AG20443 (cell line): ENCODE results near the gene KIAA1755.
"Not testable (repeated sequence)": the region's sequence is repeated elsewhere in the genome, so short reads cannot be mapped to it uniquely, and the experiment has no call there.

Source experiments
- DNase-seq: peaks from one replicate; pipeline ENCODE4 v3.0.0; 2012; ENCODE audit warnings: low spot score, mixed read lengths

KIAA1755 gene

DNA sequence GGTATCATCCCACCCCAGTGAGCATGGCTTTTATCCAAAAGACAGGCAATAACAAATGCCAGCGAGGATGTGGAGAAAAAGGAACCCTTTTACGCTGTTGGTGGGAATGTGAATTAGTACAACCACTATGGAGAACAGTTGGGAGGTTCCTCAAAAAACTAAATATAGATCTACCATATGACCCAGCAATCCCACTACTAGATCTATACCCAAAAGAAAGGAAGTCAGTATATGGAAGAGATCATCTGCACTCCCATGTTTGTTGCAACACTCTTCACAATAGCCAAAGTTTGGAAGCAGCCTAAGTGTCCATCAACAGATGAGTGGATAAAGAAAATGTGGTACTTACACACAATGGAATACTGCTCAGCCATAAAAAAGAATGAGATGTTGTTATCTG, 5.9 kb upstream of the KIAA1755 start:
- no peak for DNase-seq

DNA sequence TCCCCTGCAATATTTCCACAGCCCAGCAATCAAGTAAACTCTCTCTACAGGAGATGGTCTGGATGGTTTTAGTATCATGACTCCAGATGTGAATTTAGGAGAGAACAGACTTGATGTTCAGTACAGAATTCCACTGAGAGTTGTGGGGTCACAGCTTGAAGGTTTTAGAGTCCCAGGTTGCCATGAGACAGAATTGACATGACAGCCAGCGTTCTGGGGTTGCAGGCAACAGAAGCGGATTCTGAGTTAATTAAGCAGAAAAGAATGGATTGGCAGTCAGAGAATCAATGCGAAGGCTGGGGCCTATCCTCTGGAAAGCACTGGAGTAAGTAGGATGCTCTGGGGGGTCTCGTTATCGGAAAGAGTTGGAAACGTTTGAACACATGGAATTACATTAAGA, 2.4 kb upstream of the KIAA1755 start:
- DNase-seq: no peak

DNA sequence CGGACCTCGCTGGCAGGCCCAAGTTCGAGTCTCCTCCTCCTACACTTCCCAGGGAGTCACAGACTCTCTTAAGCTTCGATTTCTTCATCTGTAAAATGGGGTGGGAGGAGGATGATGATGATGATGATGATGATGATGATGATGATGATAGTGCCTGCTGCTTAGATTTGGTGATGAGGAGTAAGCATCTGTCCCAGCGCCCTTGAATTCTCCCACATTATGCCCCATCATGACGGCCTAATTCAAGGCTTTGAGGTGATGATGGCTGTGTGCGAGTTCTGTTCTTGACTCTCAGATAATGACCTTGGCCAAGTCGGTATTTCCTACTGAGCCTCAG, 487 bp upstream of the KIAA1755 start:
- DNase-seq: no peak

DNA sequence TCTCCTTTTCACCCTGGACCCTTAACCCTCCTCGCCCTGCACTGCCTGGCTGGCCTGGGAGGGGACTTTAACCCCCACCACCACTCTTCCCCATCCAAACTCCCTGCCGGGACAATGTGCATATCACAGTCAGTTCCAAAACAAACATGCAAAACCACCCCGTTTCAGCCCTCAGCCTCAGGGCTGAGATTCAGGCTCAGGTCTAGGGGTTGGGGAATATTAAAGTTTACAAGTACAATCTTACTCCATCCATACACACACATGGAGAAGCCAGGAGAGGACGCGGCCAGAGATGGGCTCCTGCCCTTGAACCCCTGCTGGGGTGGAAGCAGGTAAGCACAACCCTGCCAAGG, 534 bp downstream of the KIAA1755 start:
- DNase-seq: peak; percentile 15

DNA sequence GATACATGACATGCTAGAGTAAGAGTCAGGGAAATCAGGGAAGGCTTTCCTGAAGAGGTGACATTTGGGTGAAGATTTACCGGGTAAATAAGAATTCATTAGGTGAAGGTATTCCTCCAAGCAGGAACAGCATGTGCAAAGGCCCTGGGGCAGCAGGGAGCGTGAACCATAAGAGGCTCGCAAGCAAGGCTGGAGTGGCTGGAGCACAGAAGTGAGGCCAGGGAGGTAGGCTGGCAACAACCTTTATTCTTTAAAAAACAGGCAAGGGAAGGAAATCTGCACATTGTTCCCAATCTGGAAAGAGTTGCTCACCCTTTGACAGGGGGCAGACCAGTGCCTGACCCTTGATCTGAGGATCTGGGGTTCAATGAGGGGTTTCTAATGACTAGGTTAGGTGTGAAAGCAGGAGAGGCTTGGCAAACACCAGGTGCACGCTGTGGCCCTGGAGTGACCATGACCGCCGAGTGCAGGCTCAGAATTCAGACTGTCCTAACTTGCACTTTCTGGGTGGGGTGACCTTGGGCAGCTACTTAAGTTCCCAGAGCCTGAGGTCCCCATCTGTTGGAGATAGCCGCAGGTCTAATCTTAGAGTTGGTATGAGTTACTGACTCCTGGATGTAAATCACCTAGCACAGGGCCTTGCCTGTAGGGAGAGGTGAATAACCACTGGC, 1.9 kb downstream of the KIAA1755 start:
- no peak for DNase-seq

DNA sequence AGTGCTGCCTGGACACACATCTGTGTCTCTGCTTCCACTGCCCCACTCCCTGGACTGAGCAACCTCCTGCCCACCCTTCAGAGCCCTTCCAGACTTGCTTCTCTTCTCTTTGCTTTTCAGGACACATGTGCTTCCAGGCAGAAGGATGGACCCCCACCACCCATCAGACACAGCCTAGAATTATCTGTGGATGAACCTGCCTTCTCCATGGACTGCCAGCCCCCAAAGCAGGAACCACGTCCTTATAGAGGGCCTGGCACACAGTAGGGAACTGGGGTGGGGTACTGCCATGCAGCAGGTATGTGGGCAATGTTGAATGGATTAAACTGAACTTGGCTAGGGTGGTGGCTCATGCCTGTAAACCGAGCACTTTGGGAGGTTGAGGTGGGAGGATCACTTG, 3.6 kb downstream of the KIAA1755 start:
- no peak for DNase-seq

DNA sequence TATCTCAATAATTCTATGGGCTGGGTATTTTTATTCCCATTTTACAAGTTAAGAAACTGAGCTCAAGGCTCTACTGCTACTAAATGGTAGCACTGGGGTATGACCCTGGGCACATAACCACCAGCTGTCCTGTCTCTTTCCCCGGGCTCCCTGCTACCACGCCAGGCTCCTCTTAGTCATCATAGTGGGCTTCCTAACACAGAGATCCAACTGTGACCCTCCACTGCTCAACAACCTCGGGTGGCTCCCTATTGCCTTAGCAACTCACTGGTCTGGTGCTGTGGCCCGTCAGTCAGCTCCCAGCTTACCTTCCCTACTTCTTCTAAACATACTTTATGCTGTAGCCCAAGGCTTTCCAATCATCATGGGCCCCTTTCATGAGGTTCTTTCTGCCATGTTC, 4.5 kb downstream of the KIAA1755 start:
- DNase-seq: no peak

DNA sequence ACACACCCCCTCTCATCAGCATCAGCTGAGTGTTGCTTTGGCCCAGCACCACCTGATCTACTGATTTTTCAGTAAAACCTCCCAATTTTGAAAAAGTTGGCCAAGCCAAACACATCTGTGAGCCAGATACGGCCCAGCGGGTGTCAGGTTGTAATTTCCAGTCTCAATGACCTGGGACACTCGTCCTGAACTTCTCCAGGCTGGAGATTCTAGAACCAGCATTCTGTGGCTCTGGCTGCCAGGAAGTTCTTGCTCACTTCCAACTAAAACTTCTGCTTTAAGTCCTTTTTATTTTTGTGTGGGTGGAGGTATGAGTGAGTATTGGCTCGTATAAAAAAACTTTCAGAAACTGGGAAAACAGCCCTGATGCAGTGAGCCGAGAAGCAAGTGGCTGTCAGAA, 5.1 kb downstream of the KIAA1755 start:
- peak; percentile 47 for DNase-seq

DNA sequence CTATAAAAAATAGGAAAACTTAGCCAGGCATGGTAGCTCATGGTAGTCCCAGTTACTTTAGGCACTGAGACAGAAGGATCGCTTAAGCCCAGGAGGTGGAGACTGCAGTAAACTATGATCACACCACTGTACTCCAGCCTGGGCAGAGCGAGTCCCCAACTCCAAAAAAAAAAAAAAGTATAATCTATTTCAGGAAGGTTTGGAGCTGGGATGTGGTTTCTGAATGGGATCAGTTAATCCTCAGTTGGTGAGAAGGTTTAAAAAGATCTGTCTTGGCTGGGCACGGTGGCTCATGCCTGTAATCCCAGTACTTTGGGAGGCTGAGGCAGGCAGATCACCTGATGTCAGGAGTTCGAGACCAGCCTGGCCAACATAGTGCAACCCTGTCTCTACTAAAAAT, 5.9 kb downstream of the KIAA1755 start:
- DNase-seq: not testable (repeated sequence)

DNA sequence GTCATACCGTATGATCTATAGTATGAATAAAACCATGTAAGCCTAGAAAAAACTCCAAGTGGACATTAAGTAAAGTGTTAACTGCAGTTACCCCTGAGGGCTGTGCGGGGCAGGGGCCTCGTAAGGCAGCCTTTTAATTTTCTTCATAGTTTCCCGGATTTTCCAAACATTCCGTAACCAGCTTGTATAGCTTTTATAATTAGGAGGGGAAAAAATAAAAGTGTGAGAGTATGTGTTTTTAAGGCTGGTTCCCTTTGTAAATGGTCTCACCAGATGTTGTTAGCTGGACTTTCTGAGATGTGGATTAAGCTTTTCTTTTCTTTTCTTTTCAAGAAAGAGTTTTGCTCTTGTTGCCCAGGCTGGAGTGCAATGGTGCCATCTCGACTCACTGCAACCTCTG, 7.0 kb downstream of the KIAA1755 start:
- DNase-seq: no peak

DNA sequence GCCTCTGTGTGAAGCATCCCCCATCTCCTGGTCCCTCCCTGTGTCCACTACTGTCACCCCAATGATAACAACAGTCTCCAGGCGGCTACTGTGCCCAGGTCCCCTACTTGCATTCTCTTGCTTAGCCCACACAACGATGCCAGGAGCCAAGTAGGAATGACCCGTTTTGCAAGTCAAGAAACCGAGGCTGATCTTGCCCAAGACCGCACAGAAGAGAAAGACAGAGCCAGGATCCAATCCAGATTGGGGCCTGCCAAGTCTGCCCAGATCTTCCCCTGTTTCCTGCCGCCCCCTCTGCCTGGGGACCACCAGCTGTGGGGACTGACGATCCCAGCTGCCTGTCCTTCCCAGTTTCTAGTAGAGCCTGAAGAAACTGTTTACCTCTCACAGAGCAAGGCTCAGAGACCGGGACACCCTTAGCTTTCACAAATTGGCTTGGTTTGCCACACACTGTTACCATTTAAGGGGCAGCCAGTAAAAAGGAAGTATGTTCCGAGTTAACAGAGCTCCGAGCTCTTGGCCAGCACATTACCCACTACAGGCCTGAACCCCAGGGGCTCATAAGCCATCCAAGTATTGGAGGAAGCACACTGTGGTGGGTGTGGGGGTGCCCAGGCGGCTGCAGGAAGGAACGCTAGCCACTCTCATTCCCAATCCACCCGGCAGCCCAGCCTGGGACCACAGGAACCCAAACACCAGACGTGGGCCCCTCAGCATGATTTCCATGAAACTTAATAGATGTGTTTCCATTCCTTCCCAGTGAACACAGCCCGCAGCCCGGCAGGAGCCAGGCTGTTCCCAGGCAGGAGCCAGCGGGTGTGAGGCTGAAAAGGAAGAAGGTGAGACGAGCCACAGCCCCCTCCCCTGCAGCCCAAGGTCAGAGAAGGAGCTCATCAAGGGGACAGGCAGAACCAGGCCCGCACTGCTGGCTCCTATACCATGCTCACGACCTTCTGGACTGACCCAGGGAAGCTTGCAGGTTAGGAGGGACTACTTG, 7.9 kb downstream of the KIAA1755 start:
- no peak for DNase-seq

DNA sequence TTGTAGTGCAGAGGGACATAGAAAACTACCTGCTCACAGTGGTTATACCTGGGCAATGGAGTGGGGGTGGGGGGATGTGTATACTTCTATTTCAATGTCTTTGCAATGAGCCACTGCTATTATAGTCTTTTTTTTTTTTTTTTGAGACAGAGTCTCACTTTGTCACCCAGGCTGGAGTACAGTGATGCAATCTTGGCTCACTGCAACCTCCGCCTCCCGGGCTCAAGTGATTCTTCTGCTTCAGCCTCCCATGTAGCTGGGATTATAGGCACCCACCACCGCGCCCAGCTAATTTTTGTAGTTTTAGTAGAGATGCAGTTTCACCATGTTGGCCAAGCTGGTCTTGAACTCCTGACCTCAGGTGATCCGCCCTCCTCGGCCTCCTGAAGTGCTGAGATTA, 9.1 kb downstream of the KIAA1755 start:
- DNase-seq: not testable (repeated sequence)

DNA sequence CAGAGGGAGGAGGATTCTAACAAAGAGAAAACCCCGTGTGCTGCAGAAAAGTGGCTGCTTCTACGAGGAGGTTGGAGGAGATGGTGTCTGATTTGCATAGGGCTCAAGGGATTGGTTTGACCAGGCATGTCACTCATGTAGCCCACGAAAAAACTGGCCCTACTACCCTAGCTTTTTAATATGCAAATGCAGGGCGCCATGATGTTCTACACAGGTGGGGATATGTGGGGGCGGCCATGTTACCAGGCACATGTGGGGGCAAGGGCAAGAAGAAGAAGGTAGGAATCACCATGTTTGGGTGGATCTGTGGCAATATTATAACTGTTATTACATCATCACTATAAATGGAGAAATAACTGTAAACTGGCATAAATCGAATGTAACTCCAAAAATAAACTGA, 9.9 kb downstream of the KIAA1755 start:
- no peak for DNase-seq

DNA sequence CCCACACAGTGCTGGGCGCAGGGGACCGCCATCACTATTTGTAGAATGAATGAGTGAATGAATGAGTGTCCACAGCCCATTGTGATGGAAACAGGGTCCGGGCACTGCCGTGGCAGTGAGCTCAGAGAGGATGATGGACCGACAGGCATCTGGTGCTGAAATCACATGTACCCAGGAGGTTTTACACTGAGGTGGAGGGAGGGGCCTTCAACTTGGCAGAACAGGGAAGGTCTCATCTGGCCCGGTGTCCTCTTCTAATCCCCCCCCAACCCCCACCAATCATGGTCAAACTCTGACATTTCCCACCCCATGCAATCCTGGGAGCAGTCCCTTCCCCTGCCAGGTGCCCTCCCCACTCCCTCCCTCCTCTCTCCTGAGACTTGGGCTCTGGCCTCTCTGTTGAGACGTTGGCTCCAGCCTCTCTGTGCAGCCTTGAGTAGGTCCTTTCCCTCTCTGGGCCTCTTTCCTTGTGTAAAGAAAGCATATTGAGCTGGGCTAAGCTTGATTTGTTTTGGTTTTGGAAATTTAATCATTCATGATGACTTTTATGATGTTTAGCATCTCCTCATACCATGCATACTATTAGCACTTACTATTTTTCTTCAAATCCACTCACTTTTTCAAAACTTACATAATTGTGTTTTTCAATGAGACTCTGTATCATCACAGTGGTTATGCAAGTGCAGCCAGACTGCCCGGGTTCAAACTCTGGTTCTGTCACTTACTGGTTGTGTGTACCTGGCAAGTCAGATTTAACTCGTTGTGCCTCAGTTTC, 10.8 kb downstream of the KIAA1755 start:
- peak; percentile 40 for DNase-seq

DNA sequence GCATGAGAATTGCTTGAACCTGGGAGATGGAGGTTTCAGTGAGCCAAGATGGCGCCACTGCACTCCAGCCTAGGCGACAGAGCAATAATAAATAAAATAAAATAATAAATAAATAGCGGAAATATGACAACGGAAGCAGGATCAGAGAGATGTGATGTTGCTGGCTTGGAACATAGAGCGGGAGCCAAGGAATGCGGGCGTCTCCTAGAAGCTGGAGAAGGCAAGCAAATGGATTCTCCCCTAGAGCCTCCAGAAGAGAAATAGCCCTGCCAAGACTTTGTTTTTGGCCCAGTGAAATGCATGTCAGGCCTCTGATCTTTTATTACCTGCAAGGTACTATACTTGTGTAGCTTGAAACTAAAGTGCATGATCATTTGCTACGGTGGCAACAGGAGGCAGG, 12.4 kb downstream of the KIAA1755 start:
- DNase-seq: no peak

DNA sequence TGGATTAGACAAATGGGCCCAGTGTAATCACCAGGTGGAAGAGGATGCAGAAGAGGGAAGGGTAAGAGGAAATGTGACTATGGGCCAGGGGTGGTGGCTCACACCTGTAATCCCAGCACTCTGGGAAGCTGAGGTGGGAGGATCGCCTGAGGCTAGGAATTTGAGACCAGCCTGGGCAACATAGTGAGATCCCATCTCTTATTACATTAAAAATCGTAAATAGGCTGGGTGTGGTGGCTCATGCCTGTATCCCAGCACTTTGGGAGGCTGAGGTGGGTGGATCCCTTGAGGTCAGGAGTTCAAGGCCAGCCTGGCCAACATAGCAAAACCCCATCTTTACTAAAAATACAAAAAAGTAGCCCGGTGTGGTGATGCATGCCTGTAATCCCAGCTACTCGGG, 12.8 kb downstream of the KIAA1755 start:
- not testable (repeated sequence) for DNase-seq

DNA sequence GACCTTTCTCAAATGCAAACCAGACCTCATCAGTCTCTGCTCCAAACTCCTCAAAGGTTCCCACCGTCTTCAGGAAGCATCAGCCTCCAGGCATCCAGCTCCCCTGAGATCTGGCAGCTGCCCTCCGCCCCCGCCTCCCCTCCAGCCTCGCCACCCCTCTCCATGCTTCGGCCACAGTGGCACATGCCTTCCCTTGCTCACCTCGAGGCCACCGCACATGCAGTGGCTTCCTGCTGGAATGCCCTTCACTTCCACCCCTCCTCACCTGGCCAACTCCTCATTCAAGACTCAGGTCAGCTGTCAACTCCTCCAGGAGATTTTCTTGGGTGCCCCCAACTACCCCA, 13.4 kb downstream of the KIAA1755 start:
- DNase-seq: no peak

DNA sequence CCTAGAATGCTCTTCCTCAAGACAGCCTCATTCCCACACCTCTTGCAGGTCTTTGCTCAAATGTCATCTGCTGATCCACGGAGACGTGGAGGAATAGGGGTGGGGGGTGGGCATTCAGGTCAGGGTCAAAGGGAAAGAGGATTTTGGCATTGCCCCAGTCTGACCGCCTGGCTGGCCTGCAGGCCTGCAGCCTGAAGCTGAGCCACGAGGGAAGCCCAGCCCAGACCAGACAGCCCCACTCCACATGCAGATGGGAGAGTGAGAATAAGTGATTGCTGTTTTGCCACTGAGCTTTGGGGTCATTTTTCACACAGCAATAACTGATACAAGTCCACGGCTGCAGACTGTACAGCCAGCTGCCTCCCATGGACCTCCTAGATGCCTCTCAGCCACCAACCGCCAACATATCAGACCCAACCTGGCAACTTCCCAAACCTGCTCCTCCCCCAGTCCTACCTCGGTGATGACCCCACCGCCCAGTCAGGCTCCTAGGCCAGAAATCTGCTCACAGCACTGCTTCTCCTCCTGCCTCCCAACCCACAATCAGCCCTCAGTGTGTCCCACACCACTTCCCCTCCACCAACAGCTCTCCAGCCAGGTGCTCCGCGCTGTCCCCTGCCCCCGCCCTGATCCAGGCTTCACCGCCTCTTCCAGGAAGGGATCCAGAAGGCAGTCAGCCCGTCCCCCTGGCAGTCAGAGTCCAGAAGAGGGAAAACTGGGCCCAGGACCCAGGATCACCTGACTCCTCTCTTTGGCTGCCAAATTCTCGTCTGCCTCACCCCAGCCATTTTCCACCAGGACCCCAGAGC, 14.0 kb downstream of the KIAA1755 start:
- no peak for DNase-seq

DNA sequence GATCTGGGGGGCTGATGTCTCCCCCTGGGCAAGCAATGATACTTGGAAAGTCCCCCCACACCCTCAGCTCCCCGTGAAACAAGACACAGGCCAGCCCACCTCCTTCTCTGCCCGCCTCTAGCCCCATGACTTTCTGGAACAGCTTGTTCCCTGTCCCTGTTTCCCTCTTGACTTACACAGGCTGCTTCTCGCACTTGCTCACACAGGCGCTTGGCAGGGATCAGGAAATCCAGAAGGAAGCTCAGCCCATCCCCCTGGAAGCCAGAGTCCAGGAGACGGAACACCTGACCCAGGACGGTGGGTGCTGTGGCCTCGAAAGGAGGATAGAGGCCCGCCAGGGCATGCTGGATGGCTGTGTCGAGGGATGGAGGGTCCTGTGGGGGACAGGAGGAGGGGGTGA, 14.8 kb downstream of the KIAA1755 start:
- DNase-seq: no peak

DNA sequence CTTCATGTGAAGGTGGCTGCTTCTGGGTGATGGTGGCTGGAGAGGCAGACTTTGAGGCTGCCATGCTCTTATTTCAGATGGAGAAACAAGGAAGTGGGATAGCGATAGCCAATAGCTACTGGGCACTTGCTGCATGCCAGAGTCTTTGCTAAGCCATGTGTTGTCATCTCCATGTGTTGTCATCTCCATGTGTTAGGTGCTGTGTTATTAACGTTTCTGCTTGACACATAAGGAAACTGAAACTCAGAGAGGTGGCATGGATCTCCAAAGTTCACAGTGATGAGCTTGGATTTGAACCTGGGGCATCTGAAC, 16.9 kb downstream of the KIAA1755 start:
- DNase-seq: no peak

DNA sequence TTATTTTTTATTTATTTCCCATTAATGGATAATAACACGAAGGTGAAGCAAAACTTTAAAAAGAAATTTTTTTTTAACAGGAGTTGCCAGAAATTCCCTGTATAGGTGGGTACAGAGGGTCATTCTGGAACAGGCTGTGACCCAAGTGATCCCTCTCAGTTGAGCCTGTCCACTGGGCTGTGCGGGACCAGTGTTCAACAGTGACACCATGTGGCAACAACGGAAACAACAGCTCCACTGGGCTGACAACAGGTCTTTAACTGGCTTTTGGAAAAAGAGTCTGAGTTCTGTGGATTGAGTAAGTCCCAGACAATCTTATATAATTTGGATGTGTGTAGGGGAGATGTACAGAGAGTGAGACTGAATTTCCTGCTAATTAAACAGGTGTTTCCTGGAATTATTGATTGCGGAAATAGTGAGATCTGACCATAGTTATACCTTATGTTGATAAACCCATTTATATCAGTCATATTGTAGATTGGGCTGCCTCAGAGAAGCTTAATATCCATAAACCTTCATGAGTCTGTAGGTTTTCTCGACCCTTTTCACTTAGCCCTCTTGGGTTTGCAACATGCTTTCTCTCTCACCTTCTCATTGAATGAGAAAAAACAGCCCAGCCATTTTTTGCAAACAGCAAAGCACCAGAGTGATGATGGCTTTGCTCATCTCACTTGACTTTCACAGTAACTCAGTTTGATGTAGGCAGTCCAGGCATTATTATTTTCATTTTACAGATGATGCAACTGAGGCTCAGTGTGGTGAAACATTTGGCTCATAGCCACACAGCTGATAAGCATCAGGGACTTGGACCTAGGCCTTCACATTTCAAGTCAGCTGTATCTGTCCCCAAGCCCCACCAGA, 17.5 kb downstream of the KIAA1755 start:
- DNase-seq: no peak
